Stimulated activated CD8-positive, alpha-beta memory T cell treated with anti-CD3 and anti-CD28 coated beads, Interleukin-2, amount 100 ng/mL, for 1 hour (primary cell): Measurements from ENCODE around the gene PLEKHG3.
"Not testable (repeated sequence)": the region's sequence is repeated elsewhere in the genome, so short reads cannot be mapped to it uniquely, and the experiment has no call there.

Source experiments
- DNase-seq, 2 donors: peaks; one replicate each; pipeline ENCODE4 v3.0.0-alpha.2; 2020; ENCODE audit warnings: low read depth in 2 of 2

Gene PLEKHG3

DNA sequence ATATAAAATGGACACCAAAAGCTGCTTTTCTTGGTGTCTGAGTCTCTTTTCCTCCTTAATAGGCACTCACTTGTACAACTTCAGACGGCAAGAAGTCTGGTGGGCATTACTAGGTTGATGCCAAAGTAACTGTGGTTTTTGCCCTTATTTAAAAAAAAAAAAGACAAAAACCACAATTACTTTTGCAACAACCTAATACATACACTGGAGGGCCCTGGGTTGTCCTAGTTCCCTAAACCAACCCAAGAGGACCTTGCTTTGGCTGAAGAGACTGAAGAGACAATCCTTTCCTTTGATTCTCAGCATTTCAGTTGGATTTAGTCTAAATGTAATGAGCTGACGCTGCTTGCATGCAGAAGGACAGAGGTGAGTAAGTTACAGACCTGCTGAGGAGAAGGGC, 16.2 kb upstream of the PLEKHG3 start:
- no peak for DNase-seq

DNA sequence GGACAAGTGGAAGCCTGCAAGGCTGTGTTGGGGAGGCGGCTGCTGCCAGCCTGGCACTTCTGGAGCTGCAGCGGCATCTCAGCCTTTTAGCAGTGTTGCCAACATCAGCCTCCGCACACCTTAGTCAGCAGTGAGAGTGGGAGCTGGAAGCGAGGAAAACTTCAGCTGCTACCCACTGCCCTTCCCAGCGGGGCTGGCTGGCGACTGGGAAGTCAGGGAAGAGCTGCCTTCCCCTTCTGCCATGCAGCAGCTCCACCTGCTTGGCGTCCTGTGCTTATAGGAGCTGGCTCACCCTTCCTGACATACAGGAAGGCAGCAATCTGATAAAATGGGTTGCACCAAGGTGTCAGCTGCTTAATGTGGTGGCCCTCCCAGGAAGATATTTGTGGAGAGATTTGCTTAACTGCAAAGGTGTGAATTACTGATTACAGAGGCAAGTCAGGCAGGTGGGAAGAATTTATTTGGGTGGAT, 15.4 kb upstream of the PLEKHG3 start:
- no peak for DNase-seq

DNA sequence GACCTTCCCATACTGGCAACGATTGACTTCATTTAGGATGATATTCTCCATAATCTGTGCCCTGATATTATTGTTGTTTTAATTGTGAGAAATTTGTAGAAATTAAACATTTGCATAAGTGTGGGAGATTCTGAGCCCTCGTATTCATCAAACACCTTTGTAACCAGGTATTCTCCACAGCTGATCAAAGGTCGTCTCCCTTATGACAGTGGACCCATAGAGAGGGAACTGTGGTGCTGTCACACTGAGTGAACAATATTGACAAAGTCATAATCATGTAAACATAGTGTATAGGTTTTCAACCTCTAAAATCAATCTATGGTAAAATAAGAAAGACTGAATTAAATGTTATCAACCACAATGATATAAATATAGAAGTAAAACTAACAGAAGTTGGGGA, 14.9 kb upstream of the PLEKHG3 start:
- no peak for DNase-seq

DNA sequence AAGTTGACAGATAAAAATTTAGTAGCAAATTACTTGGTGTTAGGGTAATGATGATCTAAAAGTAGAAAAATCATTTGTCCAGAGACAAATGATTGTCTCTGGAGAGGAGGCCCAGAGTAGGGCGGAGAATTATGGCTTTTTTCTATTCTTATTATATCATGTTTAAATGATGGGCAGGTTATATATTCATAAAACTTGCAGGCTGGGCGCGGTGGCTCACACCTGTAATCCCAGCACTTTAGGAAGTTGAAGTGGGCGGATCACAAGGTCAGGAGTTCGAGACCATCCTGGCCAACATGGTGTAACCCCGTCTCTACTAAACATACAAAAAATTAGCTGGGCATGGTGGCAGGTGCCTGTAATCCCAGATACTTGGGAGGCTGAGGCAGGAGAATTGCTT, 13.6 kb upstream of the PLEKHG3 start:
- not testable (repeated sequence) for DNase-seq

DNA sequence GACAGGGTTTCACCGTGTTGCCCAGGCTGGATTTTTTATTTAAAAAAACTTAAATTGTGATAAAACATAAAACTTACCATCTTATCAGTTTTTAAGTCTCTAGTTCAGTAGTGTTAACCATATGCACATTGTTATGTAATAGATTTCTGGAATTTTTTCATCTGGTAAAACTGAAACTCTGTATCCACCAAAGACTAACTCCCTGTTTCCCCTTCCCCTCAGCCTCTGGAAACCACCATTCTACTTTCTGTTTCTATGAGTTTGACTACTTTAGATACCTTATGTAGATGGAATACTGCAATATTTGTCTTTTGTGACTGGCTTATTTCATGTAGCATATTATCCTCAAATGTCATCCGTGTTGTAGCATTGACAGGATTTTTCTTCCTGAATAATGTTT, 12.8 kb upstream of the PLEKHG3 start:
- no peak for DNase-seq

DNA sequence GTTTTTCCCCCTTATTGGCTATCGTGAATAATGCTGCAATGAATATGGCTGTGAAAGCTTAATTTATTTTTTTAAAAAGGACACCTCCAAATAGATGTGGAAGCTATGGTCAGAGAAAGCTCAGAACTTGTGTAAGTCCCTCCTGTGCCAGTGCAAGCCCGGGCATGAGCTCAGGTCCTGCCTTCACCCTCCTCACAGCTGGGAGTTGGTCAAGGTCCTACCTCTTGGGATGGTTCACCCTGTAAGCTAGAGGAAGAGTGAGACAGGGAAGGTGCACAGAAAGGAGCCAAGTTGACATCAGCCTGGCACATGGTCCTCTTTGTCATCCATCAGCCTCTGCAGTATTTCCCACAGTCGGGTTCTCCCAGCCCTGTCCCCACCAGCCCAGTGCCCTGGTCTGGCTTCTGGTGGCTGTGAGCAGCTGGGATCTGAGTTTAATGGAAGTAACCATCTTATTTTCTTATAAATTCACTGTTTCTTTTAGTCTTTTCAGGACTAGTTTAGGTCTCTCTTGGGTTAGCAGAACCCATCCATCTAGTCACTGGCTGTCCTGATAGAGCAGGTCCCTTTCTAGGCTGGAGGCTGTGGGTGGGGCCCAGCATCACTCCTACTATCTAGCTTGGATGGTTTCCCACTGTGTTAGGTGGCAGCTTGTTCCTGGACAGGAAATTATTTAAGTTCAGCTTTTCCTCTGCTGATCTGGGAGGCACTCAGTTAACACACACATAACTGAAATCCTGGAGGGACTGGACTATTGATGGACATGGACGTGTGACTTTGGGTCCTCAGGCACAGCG, 11.8 kb upstream of the PLEKHG3 start:
- no peak for DNase-seq

DNA sequence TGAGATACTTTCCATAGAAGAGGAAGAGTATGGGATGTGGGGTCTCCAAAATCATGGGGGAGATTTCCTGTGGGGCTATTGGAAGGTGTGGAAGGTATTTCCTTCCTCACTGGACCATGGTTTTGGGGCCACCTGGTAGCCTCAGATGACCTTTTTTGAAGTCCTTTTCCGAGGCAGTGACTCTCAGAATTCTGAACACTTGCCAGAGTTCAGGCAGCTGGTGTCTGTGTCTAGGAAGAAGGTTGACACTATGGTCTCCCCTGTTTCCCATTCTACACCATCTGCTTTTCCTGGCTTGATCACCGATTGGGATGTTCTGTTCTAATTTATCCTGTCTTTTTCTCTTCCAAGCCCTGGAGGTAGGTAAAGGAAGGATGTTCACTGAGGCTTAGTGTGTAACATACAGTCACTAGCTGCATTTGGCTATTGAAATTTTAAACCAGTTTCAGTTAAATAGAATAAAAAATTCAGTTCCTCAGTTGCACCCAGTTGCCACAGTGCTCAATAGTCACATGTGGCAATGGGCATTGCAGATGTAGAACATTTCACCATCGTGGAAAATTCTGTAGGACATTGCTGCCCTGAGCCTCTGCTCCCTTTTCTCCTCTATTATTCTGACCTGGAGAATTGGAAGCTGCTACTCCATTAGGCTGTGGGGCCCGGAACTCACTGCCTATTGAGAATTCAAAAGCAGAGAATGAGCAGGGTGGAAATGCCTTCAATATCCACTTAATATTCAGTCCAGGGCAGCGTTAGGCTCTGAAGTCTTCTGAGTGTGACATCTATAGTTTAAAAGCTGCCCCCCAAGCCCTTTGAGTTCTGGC, 11.0 kb upstream of the PLEKHG3 start:
- DNase-seq: no peak

DNA sequence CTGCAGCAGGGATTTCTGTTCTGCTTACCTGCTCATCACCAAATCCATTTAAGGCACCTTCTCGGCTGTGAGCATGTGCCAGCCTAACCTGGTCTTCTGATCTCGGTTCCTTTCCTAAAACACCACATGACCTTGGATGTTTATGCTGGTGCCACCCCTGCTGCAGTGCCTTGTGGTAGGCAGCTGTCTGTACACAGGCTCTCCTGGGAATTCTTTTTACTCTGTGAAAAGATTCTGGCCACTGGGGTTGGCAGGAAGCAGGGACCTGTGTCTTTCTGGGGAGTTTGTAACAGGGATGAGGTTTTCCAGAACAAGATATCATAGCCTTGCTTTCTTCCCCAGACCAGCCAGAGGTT, 10.4 kb upstream of the PLEKHG3 start:
- DNase-seq: no peak

DNA sequence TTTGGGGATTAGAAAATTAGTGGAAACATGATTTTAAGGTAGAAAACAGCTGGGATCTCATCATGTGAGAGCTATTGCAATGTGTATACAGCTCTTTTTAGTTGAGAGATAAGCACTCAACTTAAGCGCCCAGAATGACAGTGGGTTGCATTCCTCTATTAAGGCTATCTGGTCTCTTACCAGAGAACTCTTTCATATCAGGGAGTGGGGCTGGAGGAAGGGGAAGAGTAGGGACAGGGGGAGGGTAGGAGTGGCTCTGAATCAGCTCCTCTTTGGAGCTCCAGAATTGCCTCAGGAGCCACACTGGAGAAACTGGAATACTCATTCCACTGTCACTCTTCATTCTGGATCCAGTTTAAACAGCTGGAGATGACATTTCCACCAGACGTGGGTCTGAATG, 9.2 kb upstream of the PLEKHG3 start:
- no peak for DNase-seq

DNA sequence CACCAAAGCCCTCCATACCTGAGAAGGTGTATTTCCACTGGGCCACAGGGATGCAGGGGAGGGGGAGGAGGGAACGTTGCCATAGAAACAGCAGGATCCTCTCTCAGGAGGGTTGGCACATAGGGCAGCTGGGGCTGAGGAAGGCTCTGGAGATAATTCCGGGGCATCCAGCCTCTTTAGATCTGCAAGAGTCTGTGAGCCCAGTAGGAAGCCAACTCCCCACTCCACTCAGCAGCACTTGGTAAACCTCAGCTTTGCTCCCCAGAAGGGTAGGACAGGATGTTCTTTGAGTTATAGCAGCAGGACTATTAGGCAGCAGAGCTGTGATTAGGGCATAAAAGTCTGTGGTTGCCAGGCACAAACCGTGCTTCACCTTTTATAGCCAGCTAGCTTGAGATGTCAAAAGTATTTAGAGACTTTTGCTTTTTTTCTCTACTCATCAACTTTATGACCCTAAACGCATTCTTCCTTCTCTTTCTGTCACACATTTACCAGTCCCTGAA, 7.8 kb upstream of the PLEKHG3 start:
- DNase-seq: no peak

DNA sequence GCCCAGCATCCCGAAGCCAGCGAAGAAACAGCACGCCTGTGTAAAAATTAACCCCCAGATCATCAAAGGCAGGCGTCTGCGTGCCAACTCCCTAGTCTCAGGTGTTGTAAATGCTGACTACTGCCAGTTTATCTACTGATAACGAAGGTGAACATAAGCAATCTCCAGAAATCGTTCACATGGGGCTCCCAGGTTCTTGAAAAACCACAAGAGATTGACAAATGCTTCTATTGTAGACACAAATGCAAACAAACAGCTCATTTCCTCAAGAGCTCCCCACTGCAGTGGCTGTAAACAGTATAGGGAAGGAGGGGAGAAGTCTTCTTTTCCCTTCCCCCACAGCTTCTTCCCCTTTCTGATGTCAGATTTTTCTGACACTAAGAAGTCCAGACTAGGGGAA, 5.3 kb upstream of the PLEKHG3 start:
- no peak for DNase-seq

DNA sequence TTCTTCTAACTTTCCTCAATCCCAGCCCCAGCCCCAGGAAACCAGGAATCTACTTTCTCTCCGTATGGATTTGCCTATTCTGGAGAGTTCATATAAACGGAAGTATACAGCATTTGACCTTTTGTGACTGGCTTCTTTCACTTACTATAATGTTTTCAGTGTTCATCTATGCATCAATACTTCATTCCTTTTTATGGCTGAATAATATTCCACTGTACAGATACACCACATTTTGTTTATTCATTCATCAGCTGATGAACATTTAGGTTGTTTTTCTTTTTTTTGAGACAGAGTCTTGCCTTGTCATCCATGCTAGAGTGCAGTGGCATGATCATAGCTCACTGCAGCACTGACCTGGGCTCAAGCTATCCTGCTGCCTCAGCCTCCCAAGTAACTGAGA, 3.9 kb upstream of the PLEKHG3 start:
- no peak for DNase-seq

DNA sequence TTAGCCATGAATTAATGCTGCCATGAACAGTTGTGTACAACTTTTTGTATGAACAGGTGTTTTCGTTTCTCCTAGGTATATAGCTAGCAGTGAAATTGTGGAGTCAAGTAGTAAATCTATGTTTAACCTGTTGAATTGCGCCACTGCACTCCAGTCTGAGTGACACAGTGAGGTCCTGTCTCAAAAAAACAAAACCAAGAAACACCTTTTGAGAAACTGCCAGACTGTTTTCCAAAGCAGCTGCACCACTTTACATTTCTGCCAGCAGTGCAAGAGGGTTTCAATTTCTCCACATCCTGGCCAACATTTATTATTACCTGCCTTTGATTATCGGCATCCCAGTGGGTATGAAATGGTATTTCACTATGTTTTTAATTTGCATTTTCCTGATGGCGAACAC, 3.3 kb upstream of the PLEKHG3 start:
- no peak for DNase-seq

DNA sequence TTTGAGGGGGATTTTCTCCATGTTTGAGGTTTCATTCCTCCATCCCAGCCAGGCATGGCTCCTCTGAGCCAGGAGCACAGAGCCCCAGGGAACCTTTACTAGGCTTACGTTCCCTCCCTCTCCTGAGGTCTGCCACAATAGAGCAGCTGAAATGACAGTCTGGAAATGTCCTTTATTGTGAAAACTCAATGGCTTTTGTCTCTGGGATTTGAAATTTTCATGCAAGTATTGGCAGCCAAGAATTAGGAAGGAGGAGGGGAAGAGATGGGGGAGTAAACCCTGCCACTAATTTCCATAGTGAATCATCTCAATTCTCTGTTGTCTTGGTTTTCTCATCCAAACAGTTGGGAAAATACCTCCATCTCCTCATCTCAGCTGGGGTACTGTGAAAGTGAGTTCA, 2.6 kb upstream of the PLEKHG3 start:
- DNase-seq: no peak

DNA sequence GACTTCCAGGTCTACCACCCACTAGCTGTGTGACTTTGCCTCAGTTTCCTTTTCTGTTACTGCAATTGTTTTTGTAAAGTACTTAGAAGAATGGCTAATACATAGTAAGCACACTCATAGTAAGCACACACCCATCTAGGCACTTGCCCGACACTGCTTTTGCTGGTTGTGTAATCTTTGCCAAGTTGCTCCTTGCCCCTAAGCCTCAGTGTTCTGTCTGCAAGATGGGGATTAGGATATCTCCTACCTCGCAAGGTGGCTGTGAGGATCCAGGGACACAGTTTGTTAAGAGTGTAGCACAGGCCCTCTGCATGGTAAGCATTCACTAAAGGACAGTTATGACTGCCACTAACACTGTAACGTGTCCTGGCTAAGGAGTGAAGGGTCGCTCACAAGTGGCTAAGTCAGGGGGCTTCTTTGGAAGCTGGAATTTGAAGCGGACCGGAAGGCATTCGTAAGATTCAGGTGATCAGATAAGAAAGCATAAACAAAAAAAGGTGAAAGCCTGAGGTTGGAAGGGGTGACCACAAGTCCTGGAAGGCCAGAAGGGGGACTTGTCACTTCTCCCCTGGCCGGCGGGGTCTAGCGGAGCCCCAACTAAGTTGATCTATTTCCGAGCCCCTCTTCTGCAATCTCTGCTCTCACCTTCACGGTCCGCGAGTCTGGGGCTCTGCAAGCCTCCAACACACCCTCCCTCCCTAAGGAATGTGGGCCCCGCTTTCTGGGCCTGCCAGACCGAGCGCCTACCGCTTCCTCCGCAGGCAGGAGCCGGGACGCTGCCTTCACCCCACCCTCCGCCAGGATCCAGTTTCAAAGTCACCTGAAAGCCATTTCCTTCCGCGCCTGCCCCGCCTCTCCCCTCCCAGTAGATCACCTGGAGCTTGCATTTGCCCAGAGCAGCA, 1.5 kb upstream of the PLEKHG3 start:
- DNase-seq: no peak

DNA sequence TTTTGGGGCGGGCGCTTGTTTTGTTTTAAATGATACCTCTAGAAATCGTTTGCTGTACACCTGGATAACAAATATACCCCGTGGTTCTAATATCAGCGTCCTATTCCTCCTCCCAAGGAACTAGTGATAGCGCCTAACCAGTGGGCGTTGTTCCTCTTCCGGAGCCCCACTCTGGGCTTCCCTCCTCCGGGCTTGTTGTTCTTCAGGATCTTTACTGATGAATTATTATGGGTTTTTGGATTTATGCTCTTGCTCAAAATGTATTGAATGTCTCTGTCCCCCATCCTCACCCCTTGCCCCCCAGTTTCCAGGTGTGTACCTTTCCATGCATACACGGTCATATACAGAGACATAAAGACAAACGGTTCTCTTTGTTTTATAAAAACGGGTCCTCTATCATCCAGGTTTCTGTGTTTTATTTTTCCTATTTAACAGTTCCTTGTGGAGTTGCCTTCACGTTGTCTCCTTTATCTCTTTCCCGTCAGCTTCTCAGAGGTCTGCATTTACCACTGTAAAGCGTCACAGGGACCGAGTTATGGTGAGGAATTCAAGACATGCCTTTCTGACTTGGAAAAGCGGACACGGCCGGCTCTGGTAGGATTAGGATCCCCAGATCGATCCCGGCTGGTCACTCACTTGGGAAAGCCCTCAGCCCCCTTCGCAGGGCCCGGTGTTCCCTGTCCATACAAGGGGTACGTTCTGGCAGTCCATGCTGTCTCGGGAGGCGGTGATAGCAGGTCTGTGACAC, 655 bp upstream of the PLEKHG3 start:
- no peak for DNase-seq

DNA sequence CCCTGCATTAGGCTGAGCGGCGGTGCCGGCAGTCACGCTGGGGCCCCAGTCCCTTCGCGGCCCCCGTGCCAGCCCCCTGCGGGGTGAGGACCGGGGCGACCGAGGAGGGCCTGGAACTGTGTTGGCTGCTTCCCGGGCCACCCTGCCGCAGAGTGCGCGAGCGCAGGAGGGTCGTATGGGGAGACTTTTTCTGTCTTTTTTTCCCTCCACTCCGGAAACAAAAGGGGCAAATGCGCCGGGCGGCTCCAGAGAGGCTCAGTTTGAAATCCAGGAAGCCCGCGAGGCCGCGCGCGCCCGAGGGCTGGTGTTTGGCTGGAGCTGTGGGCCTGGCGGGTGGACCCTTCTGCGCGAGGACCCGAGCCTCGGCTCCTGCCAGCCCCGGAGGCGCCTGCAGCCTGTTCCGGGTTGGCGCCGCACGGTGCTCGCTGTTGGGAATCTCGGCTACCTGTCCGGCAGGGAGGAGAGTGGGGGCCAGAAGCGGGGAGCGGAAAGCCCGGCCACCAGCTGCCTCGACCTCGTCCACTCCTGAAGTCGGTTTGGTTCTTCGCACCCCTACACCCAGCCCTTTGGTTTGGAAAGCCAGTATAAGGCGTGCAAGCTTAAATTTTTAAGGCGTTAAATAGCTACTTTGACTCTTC, 638 bp downstream of the PLEKHG3 start:
- DNase-seq: no peak

DNA sequence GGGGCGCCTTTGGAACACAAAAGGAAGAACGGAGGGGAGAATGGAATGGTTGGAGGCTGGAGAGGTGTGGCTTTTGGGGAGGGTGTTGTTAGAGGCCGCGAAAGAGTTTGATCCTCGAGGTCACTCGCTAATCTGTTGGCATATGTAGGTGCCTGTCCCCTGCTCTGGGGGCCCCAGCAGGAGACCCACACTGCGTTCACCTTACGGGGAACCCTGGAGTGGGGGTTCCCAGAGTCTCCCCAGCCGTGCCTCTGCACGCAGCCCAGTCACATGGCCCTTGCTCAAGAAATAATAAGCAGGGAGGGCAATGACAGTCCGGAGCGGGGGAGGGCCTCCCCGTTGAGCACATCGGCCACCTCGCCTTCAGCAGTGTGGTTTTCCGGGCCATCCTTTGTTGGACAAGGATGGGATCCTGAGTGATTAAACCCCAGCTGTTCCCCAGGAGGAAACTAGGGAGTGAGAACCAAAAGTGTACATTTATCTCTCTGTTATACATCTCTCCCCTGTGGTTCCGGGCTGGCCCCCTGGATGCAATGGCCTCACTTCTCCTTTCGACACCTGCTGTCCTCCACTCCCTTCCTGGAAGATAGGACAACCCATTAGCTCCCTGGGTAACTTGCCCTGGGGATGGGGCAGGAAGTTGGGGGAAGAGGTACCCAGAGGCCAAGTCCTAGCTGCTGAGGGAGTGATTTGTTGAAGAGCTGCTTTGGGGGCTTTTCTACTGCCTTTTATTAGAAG, 1.3 kb downstream of the PLEKHG3 start:
- no peak for DNase-seq

DNA sequence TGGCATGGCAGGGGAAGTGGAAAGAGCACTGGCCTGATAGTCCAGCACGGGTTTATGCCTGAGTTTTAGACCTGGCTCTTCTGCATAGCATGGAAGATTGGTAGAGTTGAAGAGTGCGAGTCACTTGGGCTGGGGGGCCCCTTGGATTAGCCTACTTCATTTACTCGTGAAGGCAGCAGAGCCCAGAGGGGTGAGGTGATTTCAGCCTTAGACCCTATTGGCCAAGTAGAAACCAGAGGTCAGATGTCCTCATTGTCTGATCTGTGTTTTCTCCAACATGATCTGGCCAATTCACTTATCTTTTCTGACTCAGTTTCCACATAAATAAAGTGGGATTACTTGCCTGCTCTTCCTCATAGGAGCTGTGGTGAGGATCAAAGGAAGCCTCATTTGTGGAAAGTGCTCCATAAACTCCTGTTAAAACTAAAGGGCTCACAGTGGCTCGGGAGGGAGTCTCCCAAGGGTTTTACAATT, 1.9 kb downstream of the PLEKHG3 start:
- no peak for DNase-seq
